ENCODE measurements around the gene MEGF8. TPM values are rescaled to one million over a fixed set of nuclear protein-coding genes. Genes with fewer than 3 reads are reported as not detected.

MEGF8 gene
- total and polyA plus RNA-seq, 2 experiments from 2014 or later, result 5.4 to 26.6 TPM

- in situ Hi-C loops (cut with MboI), result no loop called here
- 97 to 98% methylated on average over 3 of the region's 3 CpGs for WGBS, 2 experiments (ENCODE audit: low coverage in 1 of 2, low lambda C conversion rate in 2 of 2, missing lambda C conversion rate in 2 of 2)
- H3K27ac ChIP-seq, result no peak overlapping the region
These were observed 101.2 kb downstream of the MEGF8 start for GRCh38 chr19:42426643-42427042.

DNA sequence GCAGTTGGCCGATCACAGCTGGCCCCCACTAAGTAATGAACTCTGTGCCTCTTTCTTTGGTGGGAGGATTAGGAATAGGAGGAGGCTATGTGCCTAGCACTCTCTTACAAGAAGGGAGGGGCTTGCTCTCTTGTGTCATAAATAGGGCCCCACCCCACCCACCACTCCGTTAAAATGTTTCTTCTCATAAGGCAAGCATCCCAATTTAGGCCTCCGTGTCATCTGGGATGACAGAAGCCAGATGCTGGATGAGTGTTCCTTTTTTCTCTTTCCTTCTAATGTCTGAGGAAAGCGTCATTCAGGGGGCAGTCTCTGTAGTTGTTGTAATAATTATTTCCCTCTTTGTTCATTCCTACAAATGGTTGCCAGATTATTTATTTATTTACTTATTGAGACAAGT is 101.9 kb downstream of the MEGF8 start, which contains the start of gene LIPE:
Gene LIPE, minus strand, starts transcription at position 76 of the 400 bp plus-strand sequence. CDS start 239 bp downstream, outside the sequence.
- in situ Hi-C loops (cut with MboI), result no loop called here
- H3K4me3 ChIP-seq, result no peak within 1 kb of the TSS
- H3K9me2 ChIP-seq (ENCODE audit: insufficient read depth), result no peaks in the 10 kb centered on the region
- 33 to 38% methylated on average over 4 of the region's 4 CpGs for WGBS, 2 experiments (ENCODE audit: low coverage in 1 of 2, low lambda C conversion rate in 2 of 2, missing lambda C conversion rate in 2 of 2)
- H3K79me2 ChIP-seq (ENCODE audit: insufficient read depth), result no peaks in the 10 kb centered on the region
- DNase-seq, result no peak
- no peaks in the 10 kb centered on the region for H3F3A ChIP-seq (ENCODE audit: insufficient read depth)
- no peak within 1 kb of the TSS for H3K4me2 ChIP-seq (ENCODE audit: unreplicated experiment)
- H3K4me1 ChIP-seq (ENCODE audit: insufficient read depth), result no peaks in the 10 kb centered on the region
- TF ChIP-seq EZH2phosphoT487 (IDR thresholded peaks at IDR 0.05; ENCODE audit: insufficient read depth, low read depth) (no peak), EZH2 (IDR thresholded peaks at IDR 0.05; ENCODE audit: insufficient read depth, poor library complexity, severe bottlenecking) (no peak)
- no peaks in the 10 kb centered on the region for H3K9me3 ChIP-seq (ENCODE audit: low read depth)
- H2AFZ ChIP-seq, result no peak within 1 kb of the TSS
- H3K9ac ChIP-seq, result no peak within 1 kb of the TSS
- H3K27me3 ChIP-seq (replicated peaks; ENCODE audit: insufficient read depth), result no peaks in the 10 kb centered on the region
- H3K27ac ChIP-seq, result no peak within 1 kb of the TSS
- no peaks in the 10 kb centered on the region for H4K20me1 ChIP-seq (ENCODE audit: insufficient read depth)
- no peaks in the 10 kb centered on the region for H3K36me3 ChIP-seq (ENCODE audit: low read depth)

More at GRCh38 chr19:42426643-42427042, 101.2 kb downstream of the MEGF8 start:
- no peaks in the 10 kb centered on the region for H3K27me3 ChIP-seq (replicated peaks; ENCODE audit: insufficient read depth)
- no peak overlapping the region for H2AFZ ChIP-seq
- TF ChIP-seq EZH2 (IDR thresholded peaks at IDR 0.05; ENCODE audit: insufficient read depth, poor library complexity, severe bottlenecking) (no peak), EZH2phosphoT487 (IDR thresholded peaks at IDR 0.05; ENCODE audit: insufficient read depth, low read depth) (no peak)
- H3K9ac ChIP-seq, result no peak overlapping the region
- H3K9me2 ChIP-seq (ENCODE audit: insufficient read depth), result no peaks in the 10 kb centered on the region
- H3K79me2 ChIP-seq (ENCODE audit: insufficient read depth), result no peaks in the 10 kb centered on the region
- H4K20me1 ChIP-seq (ENCODE audit: insufficient read depth), result no peaks in the 10 kb centered on the region
- H3K36me3 ChIP-seq (ENCODE audit: low read depth), result no peaks in the 10 kb centered on the region
- H3K4me3 ChIP-seq, result no peak overlapping the region
- no peak overlapping the region for H3K4me2 ChIP-seq (ENCODE audit: unreplicated experiment)
- H3F3A ChIP-seq (ENCODE audit: insufficient read depth), result no peaks in the 10 kb centered on the region
- DNase-seq, result no peak
- no peaks in the 10 kb centered on the region for H3K4me1 ChIP-seq (ENCODE audit: insufficient read depth)
- no peaks in the 10 kb centered on the region for H3K9me3 ChIP-seq (ENCODE audit: low read depth)

Small RNAs within 50 kb of the gene (microRNA-seq; reads per million reads assigned to microRNA genes)
- not detected for gene MIR8077 (ENCODE audit: borderline number of aligned reads)

Small RNAs within 50 kb of the gene (small RNA-seq; reads per million reads assigned to genes)
- not detected for gene MIR8077 (ENCODE audit: low read depth, low replicate concordance)

Other genes with a start within 250 kb of the MEGF8 start
- gene ZNF574, start 249.5 kb upstream of the MEGF8 start, total RNA-seq (2014; rRNA removed; shearing (Covaris generic)), result 16.1 and 19.5 TPM in 2 replicates
- 14.8 and 16.6 TPM in 2 replicates for gene ZNF574, start 249.5 kb upstream of the MEGF8 start, polyA plus RNA-seq (2016; fragmentation: Nextera tagmentation; extraction: Ambion mirVana)
- gene POU2F2, start 193.2 kb upstream of the MEGF8 start, total RNA-seq (2014; rRNA removed; shearing (Covaris generic)), result 0.38 and 1.5 TPM in 2 replicates
- gene POU2F2, start 193.2 kb upstream of the MEGF8 start, polyA plus RNA-seq (2016; fragmentation: Nextera tagmentation; extraction: Ambion mirVana), result 3.0 and 4.6 TPM in 2 replicates
- 27.8 and 34.7 TPM in 2 replicates for gene DEDD2, start 108.0 kb upstream of the MEGF8 start, total RNA-seq (2014; rRNA removed; shearing (Covaris generic))
- gene DEDD2, start 108.0 kb upstream of the MEGF8 start, polyA plus RNA-seq (2016; fragmentation: Nextera tagmentation; extraction: Ambion mirVana), result 21.1 and 22.5 TPM in 2 replicates
- gene ZNF526, start 105.3 kb upstream of the MEGF8 start, total RNA-seq (2014; rRNA removed; shearing (Covaris generic)), result 7.8 and 8.7 TPM in 2 replicates
- 10.2 and 10.5 TPM in 2 replicates for gene ZNF526, start 105.3 kb upstream of the MEGF8 start, polyA plus RNA-seq (2016; fragmentation: Nextera tagmentation; extraction: Ambion mirVana)
- 23.1 and 33.4 TPM in 2 replicates for gene GSK3A, start 83.0 kb upstream of the MEGF8 start, total RNA-seq (2014; rRNA removed; shearing (Covaris generic))
- gene GSK3A, start 83.0 kb upstream of the MEGF8 start, polyA plus RNA-seq (2016; fragmentation: Nextera tagmentation; extraction: Ambion mirVana), result 13.0 and 13.1 TPM in 2 replicates
- 29.6 and 31.9 TPM in 2 replicates for gene ERF, start 70.5 kb upstream of the MEGF8 start, total RNA-seq (2014; rRNA removed; shearing (Covaris generic))
- 21.2 and 24.7 TPM in 2 replicates for gene ERF, start 70.5 kb upstream of the MEGF8 start, polyA plus RNA-seq (2016; fragmentation: Nextera tagmentation; extraction: Ambion mirVana)
- gene CIC, start 56.4 kb upstream of the MEGF8 start, total RNA-seq (2014; rRNA removed; shearing (Covaris generic)), result 17.5 and 22.3 TPM in 2 replicates
- 7.8 and 8.3 TPM in 2 replicates for gene CIC, start 56.4 kb upstream of the MEGF8 start, polyA plus RNA-seq (2016; fragmentation: Nextera tagmentation; extraction: Ambion mirVana)
- 1.1 TPM in 1 of 2 replicates, not detected in the other for gene PRR19, start 23.5 kb upstream of the MEGF8 start, total RNA-seq (2014; rRNA removed; shearing (Covaris generic))
- gene PRR19, start 23.5 kb upstream of the MEGF8 start, polyA plus RNA-seq (2016; fragmentation: Nextera tagmentation; extraction: Ambion mirVana), result 0.84 and 1.1 TPM in 2 replicates
- gene PAFAH1B3, start 23.0 kb upstream of the MEGF8 start, total RNA-seq (2014; rRNA removed; shearing (Covaris generic)), result 22.5 and 26.0 TPM in 2 replicates
- 19.4 and 22.1 TPM in 2 replicates for gene PAFAH1B3, start 23.0 kb upstream of the MEGF8 start, polyA plus RNA-seq (2016; fragmentation: Nextera tagmentation; extraction: Ambion mirVana)
- not detected in 2 replicates for gene TMEM145, start 12.3 kb upstream of the MEGF8 start, total RNA-seq (2014; rRNA removed; shearing (Covaris generic))
- not detected in 2 replicates for gene TMEM145, start 12.3 kb upstream of the MEGF8 start, polyA plus RNA-seq (2016; fragmentation: Nextera tagmentation; extraction: Ambion mirVana)
- not detected in 2 replicates for gene CNFN, start 64.7 kb downstream of the MEGF8 start, total RNA-seq (2014; rRNA removed; shearing (Covaris generic))
- gene CNFN, start 64.7 kb downstream of the MEGF8 start, polyA plus RNA-seq (2016; fragmentation: Nextera tagmentation; extraction: Ambion mirVana), result 0.82 and 1.1 TPM in 2 replicates
- 0.22 and 0.51 TPM in 2 replicates for gene LIPE, start 101.8 kb downstream of the MEGF8 start, total RNA-seq (2014; rRNA removed; shearing (Covaris generic))
- gene LIPE, start 101.8 kb downstream of the MEGF8 start, polyA plus RNA-seq (2016; fragmentation: Nextera tagmentation; extraction: Ambion mirVana), result 0.61 and 1.1 TPM in 2 replicates
- gene CXCL17, start 117.3 kb downstream of the MEGF8 start, total RNA-seq (2014; rRNA removed; shearing (Covaris generic)), result not detected in 2 replicates
- not detected in 2 replicates for gene CXCL17, start 117.3 kb downstream of the MEGF8 start, polyA plus RNA-seq (2016; fragmentation: Nextera tagmentation; extraction: Ambion mirVana)
- not detected in 2 replicates for gene CEACAM1, start 202.8 kb downstream of the MEGF8 start, total RNA-seq (2014; rRNA removed; shearing (Covaris generic))
- not detected in 2 replicates for gene CEACAM1, start 202.8 kb downstream of the MEGF8 start, polyA plus RNA-seq (2016; fragmentation: Nextera tagmentation; extraction: Ambion mirVana)